Inferior parietal cortex (tissue), 1 donor: ENCODE results near the gene NFKBIB.
A peak's percentile ranks its signal among the peaks of the same experiment; 100 is the strongest.
"Not testable (repeated sequence)": the region's sequence is repeated elsewhere in the genome, so short reads cannot be mapped to it uniquely, and the experiment has no call there.

Source experiments
- DNase-seq: peaks from one replicate; pipeline ENCODE4 v3.0.0-alpha.2; 2016; ENCODE audit errors: extremely low spot score

Gene NFKBIB

DNA sequence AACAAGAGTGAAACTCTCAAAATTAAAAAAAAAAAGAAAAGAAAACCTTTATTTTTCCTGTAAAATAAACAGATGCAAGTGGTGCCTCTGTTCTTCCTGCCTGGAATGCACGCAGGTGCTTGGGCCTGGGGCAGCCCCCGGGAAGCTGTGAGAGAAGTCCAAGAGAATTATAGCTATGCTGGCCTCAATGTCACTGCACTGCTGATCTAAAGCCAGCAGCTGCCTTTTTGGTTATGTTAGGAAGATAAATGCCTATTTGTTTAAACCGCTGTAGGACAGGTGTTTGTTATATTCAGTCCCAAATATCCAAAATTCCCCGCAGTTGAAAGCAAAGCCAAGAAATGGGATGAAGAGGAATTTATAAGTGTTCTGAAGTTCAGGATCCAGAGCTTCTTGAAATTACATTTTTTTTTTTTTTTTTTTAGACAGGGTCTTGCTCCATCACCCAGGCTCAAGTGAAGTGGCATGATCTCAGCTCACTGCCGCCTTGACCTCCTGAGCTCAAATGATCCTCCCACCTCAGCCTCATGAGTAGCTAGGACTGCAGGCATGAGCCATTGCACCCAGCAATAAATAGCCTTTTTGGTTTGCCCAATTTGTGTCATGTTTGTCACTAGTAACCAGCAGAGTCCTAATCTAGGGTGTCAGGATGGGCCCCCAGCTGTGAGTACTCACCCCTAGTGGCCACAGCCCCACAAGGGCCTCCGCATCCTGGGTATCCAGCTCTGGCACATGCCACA, 23.9 kb upstream of the NFKBIB start:
- DNase-seq = no peak

DNA sequence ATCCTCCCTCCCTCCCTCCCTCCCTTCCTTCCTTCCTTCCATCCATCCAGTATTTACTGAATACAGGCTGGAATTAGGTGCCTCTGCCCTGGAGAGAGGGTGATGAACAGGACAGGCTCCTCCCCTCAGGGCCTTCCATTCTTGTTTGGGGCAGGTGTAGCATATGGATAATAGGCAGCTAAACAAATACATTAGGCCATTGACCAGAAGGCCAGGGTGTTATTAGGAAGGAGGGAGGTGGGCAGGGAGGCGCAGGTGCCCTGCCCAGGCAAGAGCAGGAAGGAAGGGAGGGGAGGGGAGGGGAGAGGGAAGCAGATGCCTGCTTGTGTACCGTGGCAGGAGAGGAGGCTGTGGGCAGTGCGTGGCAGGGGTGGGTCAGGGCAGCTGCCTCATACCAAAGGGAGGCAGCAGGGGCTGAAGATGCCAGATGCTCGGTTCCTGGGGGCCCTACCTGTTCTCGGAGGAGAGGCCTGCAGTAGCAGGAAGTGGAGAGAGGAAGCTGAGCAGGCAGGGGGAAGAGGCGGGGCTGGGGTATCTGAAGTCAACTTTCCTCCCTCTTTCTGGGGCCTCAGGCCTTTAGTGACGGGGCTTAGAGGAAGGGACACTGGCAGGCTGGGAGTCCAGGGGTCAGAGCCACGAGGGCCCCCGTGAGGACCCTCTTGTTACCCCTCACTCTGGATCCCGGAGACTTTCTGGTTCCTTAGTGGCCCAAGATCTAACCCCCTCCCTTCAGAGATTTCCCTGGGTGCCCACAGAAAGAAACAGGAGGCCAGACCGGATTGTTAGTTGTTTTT, 21.8 kb upstream of the NFKBIB start, which contains the start of gene RINL:
Gene RINL, minus strand, starts transcription at position 495 of the 794 bp plus-strand sequence. CDS start 1,533 bp downstream, outside the sequence.
- DNase-seq = no peak

DNA sequence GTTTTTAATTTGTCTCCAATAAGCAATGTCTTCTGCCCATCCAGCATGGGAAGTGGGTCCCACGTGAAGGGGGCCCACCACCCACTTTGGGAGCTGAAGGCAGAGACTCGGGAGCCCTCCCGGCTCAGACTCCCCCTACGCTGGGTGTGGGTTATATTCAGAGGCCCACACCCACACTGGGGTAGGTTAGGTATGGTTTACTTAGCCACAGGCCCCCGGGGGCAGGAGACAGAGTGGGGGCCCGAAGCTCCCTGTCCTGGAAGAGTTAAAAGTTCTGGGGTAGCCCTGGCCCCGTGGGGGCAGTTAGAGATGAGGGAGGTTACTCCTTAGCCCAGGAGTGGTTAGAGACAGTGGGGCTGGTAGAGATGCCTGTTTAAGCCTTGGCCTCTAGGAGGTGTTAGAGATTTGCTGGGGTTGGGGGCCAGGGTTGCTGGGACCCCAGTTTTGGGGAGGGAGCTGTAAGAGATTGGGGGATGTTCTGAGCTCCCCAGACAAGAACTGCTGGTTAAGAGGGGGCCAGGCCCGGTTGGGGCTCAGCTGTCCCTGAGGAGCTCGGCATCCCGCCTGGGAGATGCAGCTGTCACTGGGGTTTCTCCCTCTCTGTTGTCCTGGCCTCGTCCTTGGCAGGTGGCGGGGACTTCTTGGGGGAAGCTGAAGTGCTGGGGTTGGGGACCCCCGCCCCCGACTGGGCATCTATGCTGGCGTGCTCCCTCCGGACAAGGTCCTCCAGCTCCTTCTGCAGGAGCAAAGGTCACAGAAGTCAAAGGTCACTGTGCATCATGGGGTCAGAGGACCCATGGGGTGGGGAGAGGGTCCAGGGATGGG, 21.0 kb upstream of the NFKBIB start:
- no peak for DNase-seq

DNA sequence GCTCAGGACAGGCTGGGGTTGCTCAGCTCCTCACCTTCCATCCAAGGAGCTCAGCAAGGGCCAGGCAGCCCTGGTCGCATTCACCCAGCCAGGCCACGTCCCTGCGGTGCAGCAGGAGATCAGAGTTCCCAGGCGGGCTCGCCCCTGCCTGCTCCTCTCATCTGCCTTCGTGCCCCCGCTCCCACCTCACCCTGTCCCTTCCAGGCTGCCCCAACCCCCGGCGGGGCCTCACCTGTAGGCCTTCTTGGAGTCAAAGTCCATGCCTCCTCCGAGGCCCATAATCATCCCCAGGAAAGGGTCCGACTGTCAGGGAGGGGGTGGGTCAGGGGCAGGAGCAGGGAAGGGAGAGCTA, 20.4 kb upstream of the NFKBIB start:
- no peak for DNase-seq

DNA sequence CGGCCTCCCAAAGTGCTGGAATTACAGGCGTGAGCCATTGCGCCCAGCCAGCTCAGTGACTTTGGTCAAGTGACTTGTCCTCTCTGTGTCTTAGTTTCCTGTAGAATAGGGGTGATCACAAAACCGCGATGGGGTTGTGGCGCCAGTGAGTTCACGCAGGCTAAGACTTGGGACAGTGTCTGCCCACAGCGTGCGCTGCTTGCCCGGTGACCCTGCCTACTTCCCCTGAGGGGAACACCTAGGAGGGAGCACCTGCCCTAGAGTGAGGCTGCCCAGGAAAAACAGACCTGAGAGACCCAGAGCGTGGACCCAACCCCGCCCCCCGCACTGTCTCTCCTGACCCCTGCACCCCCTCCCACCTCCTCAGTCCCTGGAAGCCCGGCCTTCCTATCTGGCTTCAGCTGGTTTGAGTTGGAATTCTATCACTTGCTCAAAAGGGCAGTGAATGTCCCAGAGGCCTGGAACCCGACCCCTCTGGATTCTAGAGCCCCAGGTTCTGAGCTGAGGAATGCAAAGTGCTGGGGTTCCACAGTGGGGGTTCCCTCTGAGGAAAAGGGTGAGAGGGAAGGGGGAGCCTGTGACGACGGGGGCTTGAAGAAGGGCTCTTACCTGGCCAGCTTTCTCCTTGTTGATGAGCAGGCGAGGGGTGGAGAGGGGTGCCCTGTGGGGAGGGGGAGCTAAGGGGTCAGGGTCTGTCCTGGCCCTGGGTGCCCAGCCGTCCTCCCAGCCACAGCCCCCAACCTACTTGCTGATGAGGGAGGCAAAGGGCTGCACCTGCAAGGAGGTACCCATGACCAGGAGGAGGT, 19.5 kb upstream of the NFKBIB start:
- no peak for DNase-seq

DNA sequence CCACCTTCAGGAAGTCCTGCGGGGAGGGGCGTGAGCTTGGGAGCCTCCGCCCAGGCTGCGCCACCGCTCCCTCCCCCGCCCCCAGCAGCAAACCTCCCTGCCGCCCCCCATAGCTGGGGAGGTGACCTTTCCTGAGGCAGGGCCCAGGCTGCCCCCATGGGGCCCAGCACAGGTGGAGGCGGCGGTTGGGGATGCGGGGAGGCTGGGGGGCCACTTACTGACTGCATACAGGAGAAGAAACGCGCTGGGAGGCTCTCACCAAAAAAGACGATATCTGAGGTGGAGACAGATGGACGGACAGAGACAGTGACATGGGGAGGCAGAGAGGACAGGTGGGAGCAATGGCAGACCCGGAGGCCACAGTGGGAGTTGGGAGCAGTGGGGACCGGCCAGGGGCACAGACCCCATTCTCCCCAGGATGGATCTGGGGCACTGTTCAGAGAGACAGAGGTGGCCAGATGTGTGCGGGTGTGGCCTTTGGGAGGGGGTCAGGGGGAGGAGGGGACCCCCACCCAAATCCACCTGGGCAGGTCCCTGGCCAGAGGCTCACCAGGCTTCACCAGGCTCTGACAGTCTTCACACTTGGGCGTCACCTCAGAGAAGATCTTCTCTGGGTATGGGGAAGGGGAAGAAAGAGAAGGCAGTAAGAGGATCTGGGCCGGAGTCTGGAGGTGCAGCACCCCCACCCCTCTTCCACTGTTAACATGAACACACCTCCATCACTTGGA, 18.7 kb upstream of the NFKBIB start:
- no peak for DNase-seq

DNA sequence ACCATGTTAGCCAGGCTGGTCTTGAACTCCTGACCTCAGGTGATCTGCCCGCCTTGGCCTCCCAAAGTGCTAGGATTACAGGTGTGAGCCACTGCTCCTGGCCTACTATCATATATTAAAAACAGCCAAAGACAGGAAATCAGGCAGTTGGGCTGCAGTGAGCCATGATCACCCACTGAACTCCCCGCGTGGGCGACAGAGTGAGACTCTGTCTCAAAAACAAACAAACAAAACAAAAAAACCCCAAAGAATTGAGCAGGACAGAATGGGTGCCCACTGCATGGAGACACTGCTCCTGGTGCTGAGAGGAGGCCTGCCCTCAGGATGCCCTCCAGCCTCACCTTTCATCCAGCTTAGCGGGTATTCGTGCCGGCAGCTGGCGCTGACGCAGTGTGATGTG, 16.5 kb upstream of the NFKBIB start:
- no peak for DNase-seq

DNA sequence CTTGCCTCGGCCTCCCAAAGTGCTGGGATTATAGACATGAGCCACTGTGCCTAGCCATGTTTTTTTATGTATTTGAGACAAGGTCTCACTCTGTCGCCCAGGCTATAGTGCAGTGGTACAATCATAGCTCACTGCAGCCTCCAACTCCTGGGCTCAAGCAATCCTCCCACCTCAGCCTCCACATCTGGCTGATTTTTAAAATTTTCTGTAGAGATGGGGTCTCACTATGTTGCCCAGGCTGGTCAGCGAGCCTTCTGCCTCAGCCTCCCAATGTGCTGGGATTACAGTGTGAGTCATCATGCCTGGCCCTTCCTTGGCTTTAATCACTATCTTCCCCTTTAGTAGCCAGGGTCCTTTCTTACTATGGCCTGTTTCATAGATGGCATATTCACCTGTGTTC, 15.1 kb upstream of the NFKBIB start:
- not testable (repeated sequence) for DNase-seq

DNA sequence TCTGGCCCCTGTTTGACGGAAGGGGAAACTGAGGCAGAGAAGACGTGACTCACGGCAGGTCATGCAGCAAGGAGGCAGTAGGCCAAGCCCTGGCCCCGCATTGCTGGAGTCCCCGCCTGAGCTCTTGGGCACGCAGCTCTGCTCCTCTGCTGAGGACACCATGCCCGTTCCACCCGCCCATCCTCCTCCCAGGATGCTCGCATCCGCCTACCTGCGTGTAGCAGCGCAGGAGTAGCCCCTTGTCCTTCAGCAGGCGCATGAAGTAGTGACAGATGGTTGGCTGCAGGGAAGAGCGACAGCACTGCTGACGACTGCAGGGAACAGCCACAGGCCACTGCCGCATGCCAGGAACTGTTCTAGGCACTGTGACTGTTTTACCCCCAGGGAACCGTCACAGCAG, 10.9 kb upstream of the NFKBIB start:
- no peak for DNase-seq

DNA sequence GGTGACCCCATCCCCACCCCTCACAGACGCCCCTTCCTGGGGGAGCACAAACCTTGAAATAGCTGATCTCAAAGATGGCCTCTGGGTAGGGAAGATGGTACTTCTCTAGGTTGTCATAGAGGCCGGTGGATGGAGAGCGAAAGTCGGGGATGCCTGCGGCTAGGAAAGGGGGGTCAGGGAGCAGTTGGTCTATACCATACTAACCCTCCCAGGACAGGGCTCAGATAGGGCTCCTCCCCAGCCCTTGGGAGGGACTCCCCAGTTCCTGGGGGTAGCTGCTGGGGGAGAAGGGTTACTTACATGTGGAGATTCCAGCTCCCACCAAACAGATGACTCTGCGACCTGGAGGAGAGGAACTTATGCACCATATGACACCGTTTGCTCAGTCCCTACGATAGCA, 10.0 kb upstream of the NFKBIB start:
- DNase-seq = no peak

DNA sequence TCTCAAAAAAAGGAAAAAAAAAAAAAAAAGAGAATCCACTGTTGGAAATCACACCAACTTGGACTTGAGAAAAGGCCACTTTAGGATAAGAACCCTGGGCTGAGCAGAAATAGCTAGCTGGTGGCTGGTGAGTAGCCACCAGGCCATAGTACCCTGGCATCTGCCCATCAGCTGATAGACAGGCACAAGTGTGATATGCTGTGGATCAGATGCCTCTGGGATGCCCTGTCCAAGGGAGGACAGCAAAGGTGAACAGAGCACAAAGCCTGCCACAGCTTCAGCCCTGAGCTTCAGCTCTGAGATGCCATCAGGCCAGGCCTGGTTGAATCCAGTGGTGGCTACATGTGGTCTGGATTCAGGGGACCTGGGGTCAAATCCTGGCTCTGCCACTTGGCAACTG, 9.1 kb upstream of the NFKBIB start:
- no peak for DNase-seq

DNA sequence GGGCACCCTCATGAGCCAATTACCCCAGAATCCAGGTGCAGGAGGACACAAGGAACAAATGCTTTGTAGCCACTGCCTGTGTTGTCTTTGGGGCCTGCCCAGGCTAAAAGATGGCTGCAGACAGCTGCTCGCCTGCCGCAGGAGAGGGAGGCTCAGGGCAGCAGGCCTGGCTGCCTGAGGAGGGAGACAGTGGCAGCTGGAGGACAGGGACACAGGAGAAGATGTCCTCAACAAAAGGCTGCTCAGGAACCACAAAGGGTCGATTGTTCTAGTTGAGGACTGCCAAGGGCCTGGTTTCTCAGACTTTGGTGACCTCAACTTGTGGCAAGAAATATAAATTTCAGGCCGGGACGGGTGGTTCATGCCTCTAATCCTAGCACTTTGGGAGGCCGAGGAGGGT, 8.0 kb upstream of the NFKBIB start:
- peak; percentile 44 for DNase-seq

DNA sequence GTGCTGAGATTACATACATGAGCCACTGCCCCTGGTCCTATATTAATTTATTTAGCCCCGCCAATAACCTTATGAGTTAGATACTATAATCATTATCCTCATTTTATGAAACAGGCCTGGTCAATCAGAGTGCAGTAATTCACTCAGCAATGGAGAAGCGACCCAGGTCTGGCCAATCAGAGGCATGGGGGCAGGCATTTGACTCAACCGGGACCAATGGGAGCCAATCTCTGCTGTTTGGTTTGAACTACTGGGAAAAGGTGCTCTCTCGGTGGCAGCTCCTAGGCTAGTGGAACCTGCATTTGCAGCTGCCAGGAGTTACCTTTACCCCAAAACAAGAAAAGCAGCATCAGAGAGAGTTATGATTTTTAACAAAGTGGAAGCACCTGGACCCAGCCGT, 6.9 kb upstream of the NFKBIB start:
- no peak for DNase-seq

DNA sequence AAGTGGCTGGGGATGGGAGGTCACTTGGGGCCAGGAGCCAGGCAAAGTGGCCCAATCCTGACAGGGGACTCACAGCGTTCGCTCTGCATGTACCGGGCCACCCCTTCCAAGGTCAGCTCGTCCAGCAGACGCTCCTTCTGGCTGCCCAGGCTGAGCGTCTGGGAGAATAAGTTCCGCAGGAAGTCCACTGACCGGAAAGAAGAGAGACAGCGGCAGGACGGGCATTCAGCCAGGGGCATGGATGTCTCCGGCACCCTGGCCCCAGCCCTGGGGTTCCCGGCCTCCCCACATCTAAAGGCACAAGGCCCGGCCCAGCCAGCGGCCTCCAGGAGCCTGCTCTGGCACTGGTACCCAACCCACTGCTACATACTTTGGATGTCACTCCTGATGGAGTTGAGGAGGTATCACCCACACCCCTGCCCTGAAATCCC, 6.4 kb upstream of the NFKBIB start:
- DNase-seq = no peak

DNA sequence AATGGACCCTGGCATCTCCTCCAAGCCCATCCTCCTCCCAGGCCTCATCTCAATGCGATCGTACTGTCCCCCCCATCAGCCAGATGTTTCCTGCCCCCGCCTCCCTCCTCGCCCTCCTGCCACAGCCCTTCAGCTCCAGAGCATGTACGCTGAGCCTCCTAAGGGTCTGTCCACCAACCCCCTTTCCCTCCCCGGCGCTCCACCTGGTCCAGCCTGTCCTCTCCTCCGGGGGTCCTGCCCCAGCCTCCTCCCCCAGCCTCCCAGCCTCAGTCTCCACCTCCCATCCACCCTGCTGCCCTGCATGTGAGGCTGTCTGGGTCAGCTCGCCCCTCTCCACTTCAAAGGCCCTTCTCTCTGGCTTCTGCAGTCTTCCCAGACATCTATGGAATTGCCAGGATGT, 4.8 kb upstream of the NFKBIB start:
- DNase-seq = no peak

DNA sequence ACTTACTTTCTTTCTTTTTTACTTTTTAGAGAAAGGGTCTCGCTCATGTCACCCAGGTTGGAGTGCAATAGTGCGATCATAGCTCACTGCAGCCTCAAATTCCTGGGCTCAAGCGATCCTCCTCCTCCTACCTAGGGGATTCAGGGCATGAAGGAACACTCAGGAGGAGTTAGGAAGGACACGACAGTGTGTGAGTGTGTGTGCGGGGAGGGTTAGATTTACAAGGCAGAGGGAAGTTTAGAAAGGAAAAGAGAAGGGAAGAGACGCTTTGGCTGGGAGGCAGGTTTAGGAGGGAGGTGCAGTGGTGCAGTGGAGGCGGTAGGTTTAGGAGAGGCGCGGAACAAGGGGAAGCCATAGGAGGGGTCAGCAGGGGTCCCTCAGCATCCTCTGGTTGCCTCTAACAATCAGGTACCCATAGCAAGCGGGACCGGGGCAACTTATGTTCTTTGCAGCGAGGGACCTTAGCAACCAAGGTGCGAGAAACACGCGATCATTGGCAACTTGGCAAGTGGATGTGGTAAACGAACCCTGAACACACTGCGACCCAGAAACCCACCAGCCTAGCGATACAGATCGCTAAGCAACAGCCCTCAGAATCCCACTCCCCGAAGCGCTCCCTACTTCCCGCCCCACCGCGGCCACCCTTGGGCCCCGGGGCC, 852 bp upstream of the NFKBIB start:
- DNase-seq = no peak

DNA sequence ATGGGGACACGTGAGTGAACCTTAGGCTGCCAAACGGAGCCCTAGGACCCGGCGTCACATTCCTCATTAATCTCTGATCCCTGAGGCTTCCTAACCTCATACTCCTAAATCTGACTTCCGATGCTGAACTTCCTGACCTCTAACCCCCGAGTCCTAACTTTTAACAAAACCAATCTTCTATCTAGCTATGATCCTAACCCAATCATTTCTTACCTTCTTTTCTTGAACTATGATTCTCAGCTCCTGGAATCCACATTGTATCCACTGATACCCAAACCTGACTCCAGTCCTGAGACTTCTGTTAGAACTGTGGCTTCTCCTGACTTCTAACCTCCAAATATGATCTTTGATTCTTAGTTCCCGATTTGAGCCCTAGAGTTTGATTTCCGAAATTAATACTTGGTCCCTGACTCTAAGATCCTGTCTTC, 447 bp downstream of the NFKBIB start:
- peak; percentile 69 for DNase-seq

DNA sequence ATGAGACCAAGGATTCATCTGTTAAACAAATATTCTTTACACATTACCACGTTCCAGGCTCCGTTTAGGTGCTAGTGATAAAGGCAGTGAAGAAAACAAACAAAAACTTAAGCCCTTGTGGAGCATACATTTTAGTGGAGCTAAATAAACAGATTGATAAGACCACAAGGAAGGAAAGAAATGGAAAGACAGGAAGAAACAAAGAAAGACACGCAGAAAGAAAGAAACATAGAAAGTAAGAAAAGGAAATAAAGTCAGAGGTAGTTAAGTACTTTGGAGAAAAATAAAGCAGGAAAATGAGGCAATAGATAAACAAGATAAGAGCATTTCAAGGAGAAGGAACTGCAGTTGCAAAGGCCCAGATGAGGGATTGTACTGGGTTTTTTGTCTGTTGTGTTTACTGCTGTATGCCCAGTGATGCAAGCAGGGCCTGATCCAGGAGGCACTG, 998 bp downstream of the NFKBIB start:
- DNase-seq = no peak

DNA sequence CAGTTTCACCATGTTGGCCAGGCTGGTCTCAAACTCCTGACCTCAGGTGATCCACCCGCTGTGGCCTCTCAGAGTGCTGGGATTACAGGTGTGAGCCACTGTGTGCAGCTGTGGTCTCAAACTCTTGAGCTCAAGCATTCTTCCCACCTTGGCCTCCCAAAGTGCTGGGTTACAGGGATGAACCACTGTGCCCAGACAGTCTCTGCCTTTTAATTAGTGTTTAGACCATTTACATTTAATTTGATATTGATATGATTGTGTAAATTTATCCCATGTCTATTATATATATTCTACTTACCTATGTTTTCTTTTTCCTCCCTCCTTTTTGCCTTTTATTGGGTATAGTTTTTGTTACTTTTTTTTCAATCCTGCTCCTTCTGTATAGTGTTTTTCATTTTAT, 1.9 kb downstream of the NFKBIB start:
- no peak for DNase-seq
